SU-DHL-6 (cell line): ENCODE data around the gene RASSF10.

Experiments
- H2AFZ ChIP-seq: fragments of 200-600 bp; sonication (generic); 2 replicates; pipeline ENCODE4 v1.6.1; 2014; ENCODE audit warnings: low read depth, mild to moderate bottlenecking, moderate library complexity, mixed read lengths, antibody characterized with exemption, low read length; ENCODE audit not compliant: severe bottlenecking
- H3F3A ChIP-seq: fragments of 200-600 bp; shearing (Covaris generic); 2 replicates; pipeline ENCODE4 v1.6.0; 2016; ENCODE audit warnings: antibody characterized with exemption, mild to moderate bottlenecking; ENCODE audit not compliant: insufficient read depth
- H3K27ac ChIP-seq: fragments of 200-600 bp; sonication (generic); 2 replicates; pipeline ENCODE4 v1.5.1; 2016; ENCODE audit warnings: low read depth, mild to moderate bottlenecking, low read length, moderate library complexity, mixed read lengths
- H3K27me3 ChIP-seq: fragments of 200-600 bp; sonication (generic), shearing (Covaris generic); 2 replicates; pipeline ENCODE4 v1.6.0; 2014; ENCODE audit warnings: mild to moderate bottlenecking, low read length
- H3K36me3 ChIP-seq: fragments of 200-600 bp; sonication (generic); 2 replicates; pipeline ENCODE4 v1.6.1; 2014; ENCODE audit warnings: mild to moderate bottlenecking, low read length, mixed read lengths
- H3K4me2 ChIP-seq: fragments of 300-600, 200-600 bp; shearing (Covaris generic), sonication (generic); 2 replicates; pipeline ENCODE4 v1.6.0; 2014; ENCODE audit warnings: low read length, low read depth, mild to moderate bottlenecking; ENCODE audit not compliant: poor library complexity, severe bottlenecking
- H3K4me3 ChIP-seq: fragments of 200-600 bp; sonication (generic); 2 replicates; pipeline ENCODE4 v1.5.1; 2014; ENCODE audit warnings: antibody characterized with exemption, low read length, mild to moderate bottlenecking, mixed read lengths; ENCODE audit not compliant: insufficient read depth, poor library complexity, severe bottlenecking
- H3K79me2 ChIP-seq: fragments of 200-600 bp; sonication (generic); 2 replicates; pipeline ENCODE4 v1.6.1; 2014; ENCODE audit warnings: mild to moderate bottlenecking, low read length, moderate library complexity; ENCODE audit not compliant: insufficient read depth
- H3K9ac ChIP-seq: fragments of 200-600 bp; sonication (generic); 2 replicates; pipeline ENCODE4 v1.7.0; 2014; ENCODE audit warnings: mild to moderate bottlenecking, low read length
- H3K9me2 ChIP-seq: fragments of 200-600 bp; sonication (generic); replicated peaks from 2 replicates; pipeline ENCODE4 v1.6.1; 2014; ENCODE audit warnings: low read length; ENCODE audit not compliant: insufficient read depth
- H3K9me3 ChIP-seq: fragments of 200-600 bp; sonication (generic); 2 replicates; pipeline ENCODE4 v1.6.1; 2014; ENCODE audit warnings: low read length, mixed read lengths; ENCODE audit not compliant: insufficient read depth
- H4K20me1 ChIP-seq: fragments of 200-600 bp; sonication (generic); 2 replicates; pipeline ENCODE4 v1.6.1; 2014; ENCODE audit warnings: low read depth, mild to moderate bottlenecking, antibody characterized with exemption, low read length, moderate library complexity, mixed read lengths
- CTCF ChIP-seq: fragments of 200-600 bp; sonication (generic); IDR thresholded peaks from one replicate; pipeline ENCODE4 v1.5.1; 2017; ENCODE audit warnings: antibody characterized with exemption, mild to moderate bottlenecking, low read length, moderate library complexity; ENCODE audit not compliant: insufficient read depth, poor library complexity, severe bottlenecking
- EZH2phosphoT487 ChIP-seq: fragments of 200-600 bp; sonication (generic), shearing (Covaris generic); conservative IDR thresholded peaks from 2 replicates; pipeline ENCODE4 v1.6.1; 2018; ENCODE audit warnings: mild to moderate bottlenecking, antibody characterized with exemption, low read length, moderate library complexity, mixed read lengths

The RASSF10 gene

GRCh38 chr11:13023423-13023822 lies 14.3 kb downstream of the RASSF10 start:
- no peak overlapping the region for H3K4me3 ChIP-seq
- H4K20me1 ChIP-seq = no peaks in the 10 kb centered on the region
- no peaks in the 10 kb centered on the region for H3K36me3 ChIP-seq
- TF ChIP-seq EZH2phosphoT487 (no peak), CTCF (no peak)
- H3K27ac ChIP-seq = no peak overlapping the region
- no peak overlapping the region for H3K4me2 ChIP-seq
- H2AFZ ChIP-seq = no peak overlapping the region
- H3F3A ChIP-seq = no peaks in the 10 kb centered on the region
- no peaks in the 10 kb centered on the region for H3K9me3 ChIP-seq
- H3K9me2 ChIP-seq = no peaks in the 10 kb centered on the region
- H3K27me3 ChIP-seq = no peaks in the 10 kb centered on the region
- no peak overlapping the region for H3K9ac ChIP-seq
- H3K79me2 ChIP-seq = no peaks in the 10 kb centered on the region

- H3K9me2 ChIP-seq = no peaks in the 10 kb centered on the region
- no peaks in the 10 kb centered on the region for H3F3A ChIP-seq
- H3K27ac ChIP-seq = no peak overlapping the region
- no peak overlapping the region for H2AFZ ChIP-seq
- H3K27me3 ChIP-seq = no peaks in the 10 kb centered on the region
- H3K9ac ChIP-seq = no peak overlapping the region
- no peaks in the 10 kb centered on the region for H3K9me3 ChIP-seq
- no peak overlapping the region for H3K4me3 ChIP-seq
- no peaks in the 10 kb centered on the region for H3K79me2 ChIP-seq
- no peak overlapping the region for H3K4me2 ChIP-seq
- no peak for TF ChIP-seq EZH2phosphoT487
- no peak for TF ChIP-seq CTCF
- no peaks in the 10 kb centered on the region for H4K20me1 ChIP-seq
- no peaks in the 10 kb centered on the region for H3K36me3 ChIP-seq
These were observed 17.6 kb downstream of the RASSF10 start for GRCh38 chr11:13026722-13027121.

GRCh38 chr11:13028322-13028721 lies 19.2 kb downstream of the RASSF10 start:
- Histone ChIP-seq H3K79me2 (no peaks in the 10 kb centered on the region), H3K27me3 (no peaks in the 10 kb centered on the region), H3K9me2 (no peaks in the 10 kb centered on the region), H3F3A (no peaks in the 10 kb centered on the region), H3K9ac (no peak overlapping the region), H3K4me2 (no peak overlapping the region), H3K36me3 (no peaks in the 10 kb centered on the region), H2AFZ (no peak overlapping the region), H3K4me3 (no peak overlapping the region), H3K27ac (no peak overlapping the region), H3K9me3 (no peaks in the 10 kb centered on the region), H4K20me1 (no peaks in the 10 kb centered on the region)
- no peak for TF ChIP-seq EZH2phosphoT487
- TF ChIP-seq CTCF = no peak

- TF ChIP-seq EZH2phosphoT487 (no peak), CTCF (no peak)
- no peaks in the 10 kb centered on the region for H3K79me2 ChIP-seq
- no peaks in the 10 kb centered on the region for H4K20me1 ChIP-seq
- H3K36me3 ChIP-seq = no peaks in the 10 kb centered on the region
- H3K4me2 ChIP-seq = no peak overlapping the region
- no peaks in the 10 kb centered on the region for H3K9me3 ChIP-seq
- H3K9ac ChIP-seq = no peak overlapping the region
- H3K4me3 ChIP-seq = no peak overlapping the region
- no peaks in the 10 kb centered on the region for H3F3A ChIP-seq
- H3K27me3 ChIP-seq = no peaks in the 10 kb centered on the region
- H2AFZ ChIP-seq = no peak overlapping the region
- no peak overlapping the region for H3K27ac ChIP-seq
- H3K9me2 ChIP-seq = no peaks in the 10 kb centered on the region
These were observed 20.8 kb downstream of the RASSF10 start for GRCh38 chr11:13029872-13030271.
